ENCODE results near the gene CCNY.
A peak's percentile ranks its signal among the peaks of the same experiment; 100 is the strongest.
"Not testable (repeated sequence)": the region's sequence is repeated elsewhere in the genome, so short reads cannot be mapped to it uniquely, and the experiment has no call there.

Gene CCNY

GRCh38 chr10:35334297-35334696 lies 2.0 kb upstream of the CCNY start:
- no peak for DNase-seq (ENCODE audit: low spot score)

DNA sequence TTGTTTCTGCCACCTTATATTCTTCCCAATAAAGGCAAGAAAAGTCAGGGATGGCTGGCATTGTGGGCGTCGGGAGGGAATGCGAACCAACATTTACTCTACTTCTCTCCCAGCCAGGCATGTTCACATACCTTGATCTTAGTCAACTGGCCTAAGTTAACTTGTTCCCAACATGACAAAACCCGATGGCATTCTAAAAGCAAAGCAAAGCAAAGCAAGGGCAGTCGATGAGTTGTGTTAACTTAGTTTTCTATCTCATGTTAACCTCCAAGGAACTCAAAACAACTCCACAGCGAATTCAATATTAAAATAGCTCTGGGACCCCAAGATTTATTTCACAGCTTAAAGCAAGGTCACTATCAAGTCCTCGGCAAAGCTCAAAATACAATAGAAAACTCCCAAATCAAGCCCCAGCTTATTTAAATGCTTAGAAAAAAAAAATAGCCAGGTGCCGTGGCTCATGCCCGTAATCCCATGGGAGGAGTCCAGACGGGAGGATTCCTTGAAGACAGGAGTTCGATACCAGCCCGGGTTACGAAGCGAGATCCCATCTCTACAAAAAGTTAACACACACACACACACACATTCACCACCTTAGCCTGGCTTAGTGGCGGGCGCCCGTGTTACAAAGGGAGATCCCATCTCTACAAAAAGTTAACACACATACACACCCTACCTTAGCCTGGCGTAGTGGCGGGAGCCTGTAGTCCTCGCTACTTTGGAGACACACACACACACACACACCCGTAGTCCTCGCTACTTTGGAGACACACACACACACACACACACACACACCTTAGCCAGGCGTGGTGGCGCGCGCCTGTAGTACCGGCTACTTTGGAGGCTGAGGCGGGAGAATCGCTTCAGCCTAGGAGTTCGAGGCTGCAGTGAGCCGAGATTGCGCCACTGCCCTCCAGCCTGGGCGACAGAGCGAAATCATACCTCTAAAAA lies 901 bp upstream of the CCNY start:
- DNase-seq (ENCODE audit: low spot score), result no peak

- no peak for DNase-seq (ENCODE audit: low spot score)
Observed at GRCh38 chr10:35336921-35337823, 863 bp downstream of the CCNY start.

GRCh38 chr10:35339942-35340341 lies 3.6 kb downstream of the CCNY start:
- DNase-seq (ENCODE audit: low spot score), result no peak

- no peak for DNase-seq (ENCODE audit: low spot score)
Observed at GRCh38 chr10:35340975-35341374, 4.7 kb downstream of the CCNY start.

- DNase-seq (ENCODE audit: low spot score), result no peak
Observed at GRCh38 chr10:35341521-35341920, 5.2 kb downstream of the CCNY start.

DNA sequence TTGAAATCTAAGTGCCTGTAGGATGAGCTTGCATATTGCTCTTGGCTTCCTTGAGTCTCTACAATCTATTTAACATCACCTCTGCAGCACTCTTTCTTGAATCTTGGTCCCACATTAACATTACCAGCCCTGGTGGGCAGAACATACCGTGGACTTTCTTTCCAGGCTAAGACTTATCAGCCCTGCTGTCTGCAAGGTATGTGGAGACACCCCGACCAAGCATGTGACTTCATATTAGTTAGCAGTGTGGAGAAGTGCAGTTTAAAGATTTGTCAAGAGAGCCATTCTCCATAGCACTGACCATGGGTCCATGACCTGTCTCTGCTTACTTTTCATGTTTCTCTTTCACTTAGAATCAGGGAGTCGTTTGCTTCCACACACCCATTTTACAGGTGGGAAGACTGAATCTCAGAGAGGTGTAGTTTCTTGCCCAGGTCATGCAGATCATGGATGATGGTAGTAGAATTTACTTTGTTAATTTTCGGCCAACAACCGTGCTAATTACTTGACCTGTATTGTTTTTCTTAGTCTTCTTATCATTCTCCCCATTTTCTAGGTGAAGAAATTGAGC lies 6.0 kb downstream of the CCNY start:
- DNase-seq (ENCODE audit: low spot score), result no peak

- no peak for DNase-seq (ENCODE audit: low spot score)
Observed at GRCh38 chr10:35343739-35344138, 7.4 kb downstream of the CCNY start.

DNA sequence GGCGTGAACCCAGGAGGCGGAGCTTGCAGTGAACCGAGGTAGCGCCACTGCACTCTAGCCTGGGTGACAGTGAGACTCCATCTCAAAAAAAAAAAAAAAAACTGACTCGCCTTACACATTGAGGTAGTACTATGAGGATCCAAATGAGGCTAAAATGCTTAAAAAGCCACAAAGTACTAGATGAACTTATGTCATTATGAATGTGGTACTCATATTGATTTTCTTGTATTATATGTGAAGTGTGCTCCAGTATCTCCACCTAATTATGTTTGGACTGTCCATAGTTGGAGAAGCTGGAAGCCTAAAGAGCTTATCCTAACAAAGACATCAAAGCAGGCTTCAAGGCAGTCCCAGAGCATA lies 9.1 kb downstream of the CCNY start:
- DNase-seq (ENCODE audit: low spot score), result no peak

GRCh38 chr10:35346248-35346647 lies 9.9 kb downstream of the CCNY start:
- DNase-seq (ENCODE audit: low spot score), result no peak

- peak; percentile 97 for DNase-seq (ENCODE audit: low spot score)
Observed at GRCh38 chr10:35347121-35347562, 10.8 kb downstream of the CCNY start.

GRCh38 chr10:35347899-35348608 lies 11.7 kb downstream of the CCNY start:
- DNase-seq (ENCODE audit: low spot score), result no peak

GRCh38 chr10:35348609-35349388 lies 12.5 kb downstream of the CCNY start:
- no peak for DNase-seq (ENCODE audit: low spot score)

DNA sequence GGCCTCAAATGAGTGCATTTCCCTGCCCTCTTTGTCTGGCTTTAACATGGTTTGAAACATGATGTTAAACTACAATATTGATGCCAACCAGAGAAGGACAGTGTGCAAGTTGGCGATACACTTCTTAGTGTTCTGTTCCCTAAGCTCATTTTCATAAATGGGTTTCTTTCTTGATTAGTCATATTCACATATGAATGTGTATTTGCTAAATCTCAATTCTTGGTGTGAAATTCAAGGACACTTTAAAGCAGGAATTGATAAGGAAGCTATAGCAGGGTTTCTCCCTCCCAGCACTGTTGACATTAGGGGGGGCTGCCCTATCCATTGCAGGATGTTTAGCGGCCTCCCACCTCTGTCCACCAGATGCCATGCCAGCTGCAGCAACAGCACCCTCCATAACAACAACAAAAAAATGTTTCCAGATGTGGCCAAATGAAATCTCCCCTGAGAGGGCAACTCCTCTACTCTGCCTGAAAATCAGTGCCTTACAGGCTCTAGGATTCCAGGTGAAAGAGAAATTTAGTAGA lies 13.1 kb downstream of the CCNY start:
- no peak for DNase-seq (ENCODE audit: low spot score)

DNA sequence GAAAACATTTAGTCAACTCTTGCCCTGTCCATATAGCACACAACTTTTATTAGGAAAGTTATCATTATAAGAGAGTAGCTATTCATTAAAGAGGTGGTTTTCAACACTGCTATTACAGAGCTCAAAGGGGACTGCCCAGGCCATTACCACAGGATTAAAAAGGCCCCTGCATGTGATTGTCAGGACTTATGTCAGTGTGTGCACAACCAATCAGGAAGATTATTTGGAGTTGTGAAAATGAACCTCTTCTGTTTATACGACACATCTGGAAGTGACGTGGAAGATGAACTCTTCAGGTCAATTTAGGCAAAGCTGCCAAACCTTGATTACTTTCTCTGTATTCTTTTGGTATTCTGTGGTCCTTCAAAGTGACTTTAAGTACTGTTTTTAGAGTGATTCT lies 14.7 kb downstream of the CCNY start:
- DNase-seq (ENCODE audit: low spot score), result no peak

GRCh38 chr10:35352097-35352496 lies 15.8 kb downstream of the CCNY start:
- no peak for DNase-seq (ENCODE audit: low spot score)

- no peak for DNase-seq (ENCODE audit: low spot score)
Observed at GRCh38 chr10:35352512-35352911, 16.2 kb downstream of the CCNY start.

GRCh38 chr10:35353395-35353794 lies 17.1 kb downstream of the CCNY start:
- DNase-seq (ENCODE audit: low spot score), result no peak

DNA sequence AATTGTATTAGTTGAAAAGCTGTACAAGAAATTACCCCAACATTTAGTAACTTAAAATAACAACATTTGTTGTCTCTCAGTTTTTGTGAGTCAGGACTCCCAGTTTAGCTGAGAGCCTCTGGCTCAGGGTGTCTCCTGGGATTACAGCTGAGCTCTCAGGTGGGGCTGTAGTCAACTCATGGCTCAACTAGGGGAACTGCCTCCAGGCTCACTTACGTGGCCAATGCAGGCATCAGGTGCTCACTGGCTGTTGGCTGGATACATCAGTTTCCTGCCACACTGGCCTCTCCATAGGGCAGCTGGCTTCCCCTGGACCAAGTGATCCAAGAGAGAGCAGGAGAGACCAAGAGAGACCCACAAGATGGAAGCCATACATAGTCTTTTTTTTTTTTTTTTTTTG lies 17.5 kb downstream of the CCNY start:
- no peak for DNase-seq (ENCODE audit: low spot score)

DNA sequence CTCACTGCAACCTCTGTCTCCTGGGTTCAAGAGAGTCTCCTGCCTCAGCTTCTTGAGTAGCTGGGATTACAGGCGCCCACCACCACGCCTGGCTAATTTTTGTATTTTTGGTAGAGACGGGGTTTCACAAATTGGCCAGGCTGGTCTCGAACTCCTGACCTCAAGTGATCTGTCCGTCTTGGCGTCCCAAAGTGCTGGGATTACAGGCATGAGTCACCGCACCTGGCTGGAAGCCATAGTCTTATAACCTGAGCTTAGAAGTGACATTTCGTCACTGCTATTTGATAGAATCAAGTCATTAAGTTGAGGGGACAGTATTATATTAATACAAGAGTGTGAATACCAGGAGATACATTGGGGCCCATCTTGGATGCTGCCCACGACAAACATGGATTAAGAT lies 17.9 kb downstream of the CCNY start:
- DNase-seq (ENCODE audit: low spot score), result not testable (repeated sequence)

All from pons (tissue), 1 donor.